Pons (tissue), 1 donor: ENCODE results near the gene DBF4B.
"Not testable (repeated sequence)": the region's sequence is repeated elsewhere in the genome, so short reads cannot be mapped to it uniquely, and the experiment has no call there.

Experiments used
- DNase-seq: peaks from one replicate; pipeline ENCODE4 v3.0.0-alpha.2; 2016; ENCODE audit warnings: low spot score

DBF4B gene

GRCh38 chr17:44708401-44709263 lies at the start of gene DBF4B:
DBF4B (plus strand) TSS chr17:44708665; CDS start chr17:44708821, 156 bp downstream.
- DNase-seq, result peak; percentile 83

GRCh38 chr17:44661835-44662234 lies 46.6 kb upstream of the DBF4B start:
- DNase-seq, result no peak

- no peak for DNase-seq
Observed at GRCh38 chr17:44663095-44663494, 45.4 kb upstream of the DBF4B start.

- DNase-seq, result no peak
Observed at GRCh38 chr17:44664867-44665266, 43.6 kb upstream of the DBF4B start.

GRCh38 chr17:44666006-44666405 lies 42.5 kb upstream of the DBF4B start:
- DNase-seq, result no peak

GRCh38 chr17:44672479-44673093 lies 35.9 kb upstream of the DBF4B start:
- DNase-seq, result no peak

GRCh38 chr17:44673893-44674292 lies 34.6 kb upstream of the DBF4B start:
- DNase-seq, result no peak

GRCh38 chr17:44677136-44677535 lies 31.3 kb upstream of the DBF4B start:
- no peak for DNase-seq

GRCh38 chr17:44683303-44683702 lies 25.2 kb upstream of the DBF4B start:
- not testable (repeated sequence) for DNase-seq

- no peak for DNase-seq
Observed at GRCh38 chr17:44687756-44688155, 20.7 kb upstream of the DBF4B start.

GRCh38 chr17:44688200-44688599 lies 20.3 kb upstream of the DBF4B start:
- DNase-seq, result no peak

- no peak for DNase-seq
Observed at GRCh38 chr17:44688675-44689476, 19.6 kb upstream of the DBF4B start.

GRCh38 chr17:44689477-44690217 lies 18.8 kb upstream of the DBF4B start, which contains the start of gene CCDC43:
CCDC43 (minus strand) TSS chr17:44689776; CDS start chr17:44689753, 23 bp downstream.
- DNase-seq, result peak; percentile 85

- not testable (repeated sequence) for DNase-seq
Observed at GRCh38 chr17:44690746-44691306, 17.6 kb upstream of the DBF4B start.

- no peak for DNase-seq
Observed at GRCh38 chr17:44693609-44694008, 14.9 kb upstream of the DBF4B start.

GRCh38 chr17:44700288-44700687 lies 8.2 kb upstream of the DBF4B start:
- not testable (repeated sequence) for DNase-seq

GRCh38 chr17:44707755-44708400 lies 587 bp upstream of the DBF4B start:
- no peak for DNase-seq

- DNase-seq, result no peak
Observed at GRCh38 chr17:44719444-44719843, 11.0 kb downstream of the DBF4B start.

- no peak for DNase-seq
Observed at GRCh38 chr17:44722254-44722653, 13.8 kb downstream of the DBF4B start.

GRCh38 chr17:44726121-44726520 lies 17.7 kb downstream of the DBF4B start:
- DNase-seq, result not testable (repeated sequence)

GRCh38 chr17:44733753-44734152 lies 25.3 kb downstream of the DBF4B start:
- DNase-seq, result no peak
